SK-N-SH (cell line): ENCODE data around the gene ZBTB16. TPM values are rescaled to one million over a fixed set of nuclear protein-coding genes. Genes with fewer than 3 reads are reported as not detected.

ENCODE experiments used
- CTCF ChIA-PET: fragments of 300-600, 350-600 bp; formaldehyde crosslinking; extraction: SDS; loops from one replicate; lab custom pipeline; 2021; lab: Yijun Ruan, JAX
- POLR2A ChIA-PET: fragments of 350-600 bp; sonication (Branson Sonifier 250); formaldehyde crosslinking; extraction: SDS; loops from one replicate; lab custom pipeline; 2020; ENCODE audit warnings: antibody characterized with exemption, inconsistent platforms; lab: Yijun Ruan, JAX
- DNase-seq: peaks from one replicate; pipeline ENCODE4 v3.0.0; 2012
- H2AFZ ChIP-seq: fragments of 200-600 bp; sonication (generic); 2 replicates; pipeline ENCODE4 v1.8.1; 2016; ENCODE audit warnings: antibody characterized with exemption, mild to moderate bottlenecking, low read depth
- H3F3A ChIP-seq: fragments of 200-600 bp; sonication (generic); replicated peaks from 2 replicates; pipeline ENCODE3; 2016; ENCODE audit warnings: antibody characterized with exemption, mild to moderate bottlenecking; ENCODE audit not compliant: insufficient read depth
- H3K27ac ChIP-seq, 2 experiments: fragments of 200-500 bp in 1 of 2; fragments of 200-600 bp in 1 of 2; sonication (Bioruptor generic) in 1 of 2; sonication (generic), shearing (Covaris generic) in 1 of 2; 2 replicates each; pipeline versions ENCODE4 v1.5.1 to v1.6.1; 2014 to 2016; ENCODE audit warnings: low read depth in 2 of 2, inconsistent platforms in 1 of 2, low read length in 1 of 2, mild to moderate bottlenecking in 1 of 2, mixed read lengths in 1 of 2
- H3K27me3 ChIP-seq: fragments of 200-600 bp; sonication (generic), shearing (Covaris generic); 2 replicates; pipeline ENCODE4 v1.6.1; 2016; ENCODE audit warnings: mixed run types; ENCODE audit not compliant: insufficient read depth
- H3K36me3 ChIP-seq, 2 experiments: fragments of 200-500 bp in 1 of 2; fragments of 200-600 bp in 1 of 2; sonication (Bioruptor generic) in 1 of 2; sonication (generic) in 1 of 2; replicated peaks in 1 of 2; 2 replicates each; pipeline versions ENCODE3 to v1.5.1; 2014 to 2016; ENCODE audit warnings: low read length in 1 of 2, mild to moderate bottlenecking in 1 of 2; ENCODE audit not compliant: insufficient read depth in 2 of 2, control insufficient read depth in 1 of 2
- H3K4me1 ChIP-seq, 2 experiments: fragments of 200-500 bp in 1 of 2; fragments of 200-600 bp in 1 of 2; sonication (Bioruptor generic) in 1 of 2; sonication (generic), shearing (Covaris generic) in 1 of 2; 2 replicates each; pipeline versions ENCODE4 v1.5.1 to v1.6.1; 2014 to 2016; ENCODE audit warnings: low read depth in 1 of 2, low read length in 1 of 2, mixed run types in 1 of 2; ENCODE audit not compliant: insufficient read depth in 2 of 2, control insufficient read depth in 1 of 2
- H3K4me2 ChIP-seq: fragments of 200-600 bp; sonication (generic), shearing (Covaris generic); 2 replicates; pipeline ENCODE4 v1.6.1; 2017; ENCODE audit warnings: mixed run types
- H3K4me3 ChIP-seq, 2 experiments: fragments of 200-500 bp in 1 of 2; fragments of 200-600 bp in 1 of 2; sonication (Bioruptor generic) in 1 of 2; sonication (generic), shearing (Covaris generic) in 1 of 2; 2 replicates each; pipeline versions ENCODE4 v1.5.1 to v1.8.1; 2014 to 2016; ENCODE audit warnings: low read depth in 2 of 2, inconsistent platforms in 1 of 2, low read length in 1 of 2, mild to moderate bottlenecking in 1 of 2, mixed read lengths in 1 of 2, moderate library complexity in 1 of 2
- H3K79me2 ChIP-seq: fragments of 200-600 bp; sonication (generic); 2 replicates; pipeline ENCODE4 v1.8.1; 2017; ENCODE audit warnings: mild to moderate bottlenecking; ENCODE audit not compliant: insufficient read depth
- H3K9ac ChIP-seq: fragments of 200-600 bp; sonication (generic); 2 replicates; pipeline ENCODE4 v1.6.1; 2017; ENCODE audit warnings: mixed run types
- H3K9me2 ChIP-seq: fragments of 200-600 bp; sonication (generic); 2 replicates; pipeline ENCODE4 v1.6.1; 2017; ENCODE audit warnings: mixed run types
- H3K9me3 ChIP-seq: fragments of 200-600 bp; sonication (generic); 2 replicates; pipeline ENCODE4 v1.6.1; 2017; ENCODE audit warnings: mixed run types, mild to moderate bottlenecking, moderate library complexity
- H4K20me1 ChIP-seq: fragments of 200-600 bp; sonication (generic); 2 replicates; pipeline ENCODE4 v1.6.1; 2017; ENCODE audit warnings: mild to moderate bottlenecking, mixed run types; ENCODE audit not compliant: insufficient read depth
- ELF1 ChIP-seq: IDR thresholded peaks from 2 replicates; pipeline ENCODE4 v1.4.0; 2012
- EP300 ChIP-seq, 2 experiments: IDR thresholded peaks; 2 replicates each; pipeline versions ENCODE4 v1.4.0 to v1.6.1; 2012; ENCODE audit warnings: borderline replicate concordance in 1 of 2, low read depth in 1 of 2, low read length in 1 of 2
- EZH2phosphoT487 ChIP-seq: fragments of 200-600 bp; sonication (generic); IDR thresholded peaks from 2 replicates; pipeline ENCODE4 v1.6.1; 2017; ENCODE audit warnings: low read depth, mixed run types, mild to moderate bottlenecking, antibody characterized with exemption, moderate library complexity, borderline replicate concordance
- FOSL2 ChIP-seq: IDR thresholded peaks from 2 replicates; pipeline ENCODE4 v1.4.0; 2012; ENCODE audit warnings: low read depth, mild to moderate bottlenecking, moderate library complexity, borderline replicate concordance
- FOXJ3 ChIP-seq: sonication (generic); formaldehyde crosslinking; IDR thresholded peaks from 2 replicates; pipeline ENCODE4 v1.5.1; 2020; ENCODE audit warnings: mild to moderate bottlenecking, missing genetic modification reagents
- FOXM1 ChIP-seq: IDR thresholded peaks from 2 replicates; pipeline ENCODE4 v1.4.0; 2012; ENCODE audit warnings: low read depth, mild to moderate bottlenecking
- GABPA ChIP-seq: IDR thresholded peaks from 2 replicates; pipeline ENCODE4 v1.4.0; 2012; ENCODE audit warnings: low read depth, mild to moderate bottlenecking
- GATA2 ChIP-seq: sonication (generic); formaldehyde crosslinking; IDR thresholded peaks from 2 replicates; pipeline ENCODE4 v1.5.0; 2020; ENCODE audit warnings: mild to moderate bottlenecking, missing genetic modification reagents
- JUND ChIP-seq: IDR thresholded peaks from 2 replicates; pipeline ENCODE4 v1.4.0; 2012
- MEF2A ChIP-seq: IDR thresholded peaks from 2 replicates; pipeline ENCODE4 v1.4.0; 2012; ENCODE audit warnings: low read depth, borderline replicate concordance
- NRF1 ChIP-seq: IDR thresholded peaks from 2 replicates; pipeline ENCODE4 v1.6.1; 2012; ENCODE audit warnings: low read depth, mild to moderate bottlenecking, low read length
- POLR2AphosphoS5 ChIP-seq: IDR thresholded peaks from 2 replicates; pipeline ENCODE4 v1.6.1; 2012; ENCODE audit warnings: low read depth, low read length
- RAD21 ChIP-seq: IDR thresholded peaks from 2 replicates; pipeline ENCODE4 v1.6.1; 2012; ENCODE audit warnings: mild to moderate bottlenecking, low read length
- RCOR1 ChIP-seq: fragments of 150-350 bp; IDR thresholded peaks from 2 replicates; pipeline ENCODE4 v1.6.1; 2017; ENCODE audit warnings: antibody characterized with exemption, low read length
- RFX5 ChIP-seq: IDR thresholded peaks from 2 replicates; pipeline ENCODE4 v1.6.1; 2012; ENCODE audit warnings: mild to moderate bottlenecking, improper control_type of control experiment, low read length
- RXRA ChIP-seq: IDR thresholded peaks from 2 replicates; pipeline ENCODE4 v1.4.0; 2012; ENCODE audit warnings: low read depth, mild to moderate bottlenecking, borderline replicate concordance
- SIN3A ChIP-seq: IDR thresholded peaks from 2 replicates; pipeline ENCODE4 v1.6.1; 2012; ENCODE audit warnings: low read depth, mild to moderate bottlenecking, low read length, moderate library complexity, borderline replicate concordance
- TCF12 ChIP-seq: IDR thresholded peaks from 2 replicates; pipeline ENCODE4 v1.4.0; 2012
- TEAD4 ChIP-seq: IDR thresholded peaks from 2 replicates; pipeline ENCODE4 v1.4.0; 2012; ENCODE audit warnings: mild to moderate bottlenecking, borderline replicate concordance; ENCODE audit not compliant: insufficient read depth
- YY1 ChIP-seq: IDR thresholded peaks from 2 replicates; pipeline ENCODE4 v1.4.0; 2012; ENCODE audit warnings: low read depth, mild to moderate bottlenecking
- WGBS: methylation state at CpG from one replicate; pipeline ENCODE4 v1.1.6; 2017; ENCODE audit warnings: low lambda C conversion rate; 5-methylcytosine and 5-hydroxymethylcytosine counted together
- polyA plus RNA-seq, 3 experiments: library from polyadenylated mRNA; depleted of rRNA; stranded (reverse); fragments of >200 nt; gene quantifications; 2 replicates each; pipeline ENCODE4 v1.2.3, GENCODE V29; 2012
- TF ChIP-seq, protein P1 (sequence below): IDR thresholded peaks from 2 replicates; pipeline ENCODE4 v1.4.0; 2012; ENCODE audit warnings: low read depth, borderline replicate concordance
- TF ChIP-seq, protein P2 (sequence below): IDR thresholded peaks from 2 replicates; pipeline ENCODE4 v1.4.0; 2012; ENCODE audit warnings: low read depth, borderline replicate concordance

Gene ZBTB16
- polyA plus RNA-seq, 1 of the 3 experiments (the other 2 are of a cell fraction) = not detected

DNA sequence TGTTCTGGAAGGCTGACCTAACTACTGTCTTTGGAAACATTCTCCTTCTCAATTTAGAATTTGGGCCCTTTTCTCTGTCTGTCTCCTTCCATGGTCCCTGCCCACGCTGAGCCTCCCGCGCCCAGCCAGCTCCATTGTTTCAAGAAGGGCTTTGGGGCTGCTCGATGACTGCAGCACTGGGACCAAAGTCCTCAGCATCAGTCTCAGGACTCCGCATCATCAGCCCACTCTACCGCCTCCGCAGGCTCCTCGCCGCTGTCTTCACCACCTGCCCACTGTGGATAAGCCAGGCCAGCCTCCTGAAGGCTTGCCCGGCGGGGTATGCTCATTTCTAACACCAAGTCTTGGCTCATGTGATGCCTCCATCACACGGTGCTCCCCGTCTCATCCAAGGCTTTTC, 81.3 kb downstream of the ZBTB16 start:
- no peaks in the 10 kb centered on the region for H3K79me2 ChIP-seq
- peaks cover 38% of the 10 kb centered on the region; the same call in 1 of the 2 replicates for H3K27me3 ChIP-seq
- H3K36me3 ChIP-seq = no peaks in the 10 kb centered on the region
- H3K27ac ChIP-seq = no peak overlapping the region
- DNase-seq = no peak
- peaks cover 5 to 12% of the 10 kb centered on the region in 2 experiments; a peak in 2 of 4 replicates for H3K4me1 ChIP-seq
- H3F3A ChIP-seq = no peaks in the 10 kb centered on the region
- ChIA-PET POLR2A (no interaction called here), CTCF (interaction anchor here (2.2 kb wide), 1 partner anchor 120 kb away, joined by 8 read pairs; no protein-coding TSS in a partner anchor)
- TF ChIP-seq RXRA = no peak
- no peak for TF ChIP-seq FOXM1
- TF ChIP-seq GABPA = no peak
- TF ChIP-seq EZH2phosphoT487 = no peak
- TF ChIP-seq, protein P1, sequence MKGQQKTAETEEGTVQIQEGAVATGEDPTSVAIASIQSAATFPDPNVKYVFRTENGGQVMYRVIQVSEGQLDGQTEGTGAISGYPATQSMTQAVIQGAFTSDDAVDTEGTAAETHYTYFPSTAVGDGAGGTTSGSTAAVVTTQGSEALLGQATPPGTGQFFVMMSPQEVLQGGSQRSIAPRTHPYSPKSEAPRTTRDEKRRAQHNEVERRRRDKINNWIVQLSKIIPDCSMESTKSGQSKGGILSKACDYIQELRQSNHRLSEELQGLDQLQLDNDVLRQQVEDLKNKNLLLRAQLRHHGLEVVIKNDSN = no peak
- TF ChIP-seq TEAD4 = no peak
- TF ChIP-seq GATA2 = no peak
- TF ChIP-seq SIN3A = no peak
- no peak for TF ChIP-seq EP300 (IDR thresholded peaks at IDR 0.05; ENCODE audit: borderline replicate concordance in 1 of 2, low read depth in 1 of 2, low read length in 1 of 2)
- no peak for TF ChIP-seq RAD21
- TF ChIP-seq FOXJ3 (CRISPR knock-in tag) = no peak
- no peak for TF ChIP-seq YY1
- no peak for TF ChIP-seq TCF12
- H2AFZ ChIP-seq = no peak overlapping the region
- no peak overlapping the region for H3K4me2 ChIP-seq
- H4K20me1 ChIP-seq = no peaks in the 10 kb centered on the region
- no peak overlapping the region for H3K4me3 ChIP-seq
- H3K9ac ChIP-seq = no peak overlapping the region
- 63% methylated on average over 12 of the region's 13 CpGs for WGBS
- H3K9me2 ChIP-seq = no peaks in the 10 kb centered on the region
- H3K9me3 ChIP-seq = no peaks in the 10 kb centered on the region

DNA sequence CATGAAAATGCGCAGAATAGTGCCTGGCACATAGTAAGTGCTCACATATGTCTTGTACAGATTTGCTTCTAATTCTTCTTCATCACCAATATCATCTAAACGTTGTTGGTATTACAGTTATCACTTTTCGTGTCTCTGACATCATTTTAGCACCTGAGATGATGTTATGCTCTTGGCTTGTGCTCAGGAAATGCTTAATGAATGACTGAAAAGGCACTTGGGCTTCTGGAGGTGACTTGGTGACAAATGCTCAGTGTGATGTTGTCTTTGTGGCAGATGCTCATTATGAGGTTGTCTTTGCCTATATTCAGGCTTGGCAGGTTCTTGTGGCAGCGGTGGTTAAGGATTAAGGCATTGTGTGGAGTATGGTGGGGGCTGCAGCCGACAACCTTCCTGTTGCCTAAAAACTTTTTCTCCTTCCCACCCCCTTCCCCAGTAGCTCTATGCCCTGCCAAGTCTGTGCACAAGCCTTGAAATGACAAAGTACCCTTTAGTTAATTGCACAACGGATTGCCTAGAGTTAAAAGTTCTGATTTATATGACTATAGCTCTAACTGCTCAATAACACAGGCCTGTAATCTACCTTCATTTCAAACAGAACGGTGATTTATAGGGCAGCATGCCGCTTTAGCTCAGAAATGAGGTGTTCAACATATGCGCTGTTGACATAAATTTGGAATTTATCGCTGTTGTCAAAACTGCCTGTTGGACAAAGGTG, 82.5 kb downstream of the ZBTB16 start:
- Histone ChIP-seq H3K4me1 (peaks cover 5 to 13% of the 10 kb centered on the region in 2 experiments; a peak in 2 of 4 replicates), H3K9ac (no peak overlapping the region), H4K20me1 (no peaks in the 10 kb centered on the region), H3K36me3 (no peaks in the 10 kb centered on the region), H3K27me3 (peaks cover 41% of the 10 kb centered on the region; the same call in 1 of the 2 replicates), H3K4me2 (no peak overlapping the region), H2AFZ (no peak overlapping the region), H3K27ac (no peak overlapping the region), H3K79me2 (no peaks in the 10 kb centered on the region), H3F3A (peaks cover under 1% of the 10 kb centered on the region), H3K9me2 (no peaks in the 10 kb centered on the region), H3K9me3 (no peaks in the 10 kb centered on the region), H3K4me3 (no peak overlapping the region)
- no peak for DNase-seq
- TF ChIP-seq SIN3A = no peak
- TF ChIP-seq GABPA = no peak
- TF ChIP-seq RFX5 = no peak
- TF ChIP-seq NRF1 = no peak
- TF ChIP-seq RCOR1 = no peak
- no peak for TF ChIP-seq POLR2AphosphoS5
- TF ChIP-seq ELF1 = no peak
- TF ChIP-seq JUND = no peak
- TF ChIP-seq, protein P2, sequence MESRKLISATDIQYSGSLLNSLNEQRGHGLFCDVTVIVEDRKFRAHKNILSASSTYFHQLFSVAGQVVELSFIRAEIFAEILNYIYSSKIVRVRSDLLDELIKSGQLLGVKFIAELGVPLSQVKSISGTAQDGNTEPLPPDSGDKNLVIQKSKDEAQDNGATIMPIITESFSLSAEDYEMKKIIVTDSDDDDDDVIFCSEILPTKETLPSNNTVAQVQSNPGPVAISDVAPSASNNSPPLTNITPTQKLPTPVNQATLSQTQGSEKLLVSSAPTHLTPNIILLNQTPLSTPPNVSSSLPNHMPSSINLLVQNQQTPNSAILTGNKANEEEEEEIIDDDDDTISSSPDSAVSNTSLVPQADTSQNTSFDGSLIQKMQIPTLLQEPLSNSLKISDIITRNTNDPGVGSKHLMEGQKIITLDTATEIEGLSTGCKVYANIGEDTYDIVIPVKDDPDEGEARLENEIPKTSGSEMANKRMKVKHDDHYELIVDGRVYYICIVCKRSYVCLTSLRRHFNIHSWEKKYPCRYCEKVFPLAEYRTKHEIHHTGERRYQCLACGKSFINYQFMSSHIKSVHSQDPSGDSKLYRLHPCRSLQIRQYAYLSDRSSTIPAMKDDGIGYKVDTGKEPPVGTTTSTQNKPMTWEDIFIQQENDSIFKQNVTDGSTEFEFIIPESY = no peak
- no peak for TF ChIP-seq FOSL2
- TF ChIP-seq MEF2A = no peak
- WGBS = 44% methylated on average over 10 of the region's 10 CpGs
- ChIA-PET POLR2A (no interaction called here), CTCF (interaction anchor here (0.9 to 1.6 kb wide), 2 partner anchors 113 to 120 kb away, joined by 3 read pairs; no protein-coding TSS in a partner anchor)
